GM23338 (cell line): ENCODE results near the gene PARD6B. TPM values are rescaled to one million over a fixed set of nuclear protein-coding genes. Genes with fewer than 3 reads are reported as not detected.

Experiments used
- ATAC-seq: fragments of 200-7000 bp; cut with Tn5 transposase; 3 replicates; pipeline ENCODE4 v1.9.1; 2020
- DNase-seq: peaks from one replicate; pipeline ENCODE4 v3.0.0-alpha.2; 2015; ENCODE audit warnings: low spot score
- H2AFZ ChIP-seq: fragments of 200-600 bp; sonication (generic); 2 replicates; pipeline ENCODE4 v1.8.0; 2016; ENCODE audit warnings: antibody characterized with exemption, mild to moderate bottlenecking, moderate library complexity
- H3F3A ChIP-seq: fragments of 200-600 bp; sonication (generic); replicated peaks from 2 replicates; pipeline ENCODE4 v1.8.0; 2017; ENCODE audit warnings: antibody characterized with exemption, mixed run types, low read depth
- H3K27ac ChIP-seq: fragments of 200-600 bp; sonication (generic); 2 replicates; pipeline ENCODE4 v1.6.1; 2016; ENCODE audit warnings: low read depth
- H3K27me3 ChIP-seq: fragments of 200-600 bp; sonication (generic); 2 replicates; pipeline ENCODE4 v1.8.0; 2016; ENCODE audit warnings: mild to moderate bottlenecking, mixed run types, moderate library complexity; ENCODE audit not compliant: insufficient read depth
- H3K36me3 ChIP-seq: fragments of 200-600 bp; sonication (generic); 2 replicates; pipeline ENCODE4 v1.8.0; 2016; ENCODE audit warnings: mild to moderate bottlenecking; ENCODE audit not compliant: insufficient read depth
- H3K4me1 ChIP-seq: fragments of 200-600 bp; sonication (generic); 2 replicates; pipeline ENCODE4 v1.8.0; 2016; ENCODE audit warnings: mild to moderate bottlenecking, moderate library complexity; ENCODE audit not compliant: insufficient read depth
- H3K4me2 ChIP-seq: fragments of 200-600 bp; sonication (generic); 2 replicates; pipeline ENCODE4 v1.7.1; 2017; ENCODE audit warnings: mixed run types
- H3K4me3 ChIP-seq: fragments of 200-600 bp; sonication (generic); 2 replicates; pipeline ENCODE4 v1.6.1; 2016; ENCODE audit warnings: mixed run types
- H3K79me2 ChIP-seq: fragments of 200-600 bp; sonication (generic); replicated peaks from 2 replicates; pipeline ENCODE4 v1.8.0; 2017; ENCODE audit warnings: mild to moderate bottlenecking; ENCODE audit not compliant: insufficient read depth
- H3K9me2 ChIP-seq: fragments of 200-600 bp; sonication (generic); 2 replicates; pipeline ENCODE4 v1.8.0; 2017; ENCODE audit not compliant: insufficient read depth
- H4K20me1 ChIP-seq: fragments of 200-600 bp; sonication (generic); replicated peaks from 2 replicates; pipeline ENCODE4 v1.8.0; 2017; ENCODE audit warnings: mild to moderate bottlenecking; ENCODE audit not compliant: insufficient read depth
- H3K27ac Mint-ChIP-seq: 2 replicates; pipeline ENCODE4 v1.8.0; 2020; ENCODE audit warnings: inconsistent platforms, mild to moderate bottlenecking, moderate library complexity, mixed read lengths
- H3K27me3 Mint-ChIP-seq: 3 replicates; pipeline ENCODE4 v1.8.0; 2022; ENCODE audit warnings: low read depth, mild to moderate bottlenecking, moderate library complexity, mixed read lengths, inconsistent platforms; ENCODE audit not compliant: insufficient read depth, poor library complexity
- H3K36me3 Mint-ChIP-seq: 3 replicates; pipeline ENCODE4 v1.8.0; 2021; ENCODE audit warnings: low read depth, mild to moderate bottlenecking, inconsistent platforms, moderate library complexity, mixed read lengths
- H3K4me1 Mint-ChIP-seq: 3 replicates; pipeline ENCODE4 v1.8.0; 2020; ENCODE audit warnings: mild to moderate bottlenecking, inconsistent platforms, mixed read lengths
- H3K4me3 Mint-ChIP-seq: 3 replicates; pipeline ENCODE4 v1.8.0; 2021; ENCODE audit warnings: moderate library complexity, mild to moderate bottlenecking, inconsistent platforms, mixed read lengths
- H3K9me3 Mint-ChIP-seq: 3 replicates; pipeline ENCODE4 v1.8.0; 2020; ENCODE audit warnings: moderate library complexity, mild to moderate bottlenecking, inconsistent platforms, mixed read lengths
- CREB1 ChIP-seq: fragments of 250-450 bp; sonication (Bioruptor Pico); IDR thresholded peaks from 2 replicates; pipeline ENCODE4 v1.5.0; 2020; ENCODE audit warnings: low read depth, mild to moderate bottlenecking, moderate library complexity
- EZH2 ChIP-seq: fragments of 200-600 bp; sonication (generic); IDR thresholded peaks from one replicate; pipeline ENCODE4 v1.8.0; 2017; ENCODE audit warnings: antibody characterized with exemption, mild to moderate bottlenecking, low read depth; ENCODE audit not compliant: unreplicated experiment
- EZH2phosphoT487 ChIP-seq: fragments of 200-600 bp; sonication (generic); IDR thresholded peaks from one replicate; pipeline ENCODE4 v1.8.1; 2018; ENCODE audit warnings: antibody characterized with exemption; ENCODE audit not compliant: unreplicated experiment
- JUNB ChIP-seq: IDR thresholded peaks from one replicate; pipeline ENCODE4 v1.6.1; 2016; ENCODE audit warnings: antibody characterized with exemption; ENCODE audit not compliant: unreplicated experiment
- NANOG ChIP-seq: IDR thresholded peaks from 2 replicates; pipeline ENCODE4 v1.6.1; 2016; ENCODE audit warnings: antibody characterized with exemption, borderline replicate concordance
- POLR2AphosphoS5 ChIP-seq: IDR thresholded peaks from 2 replicates; pipeline ENCODE4 v1.6.1; 2016; ENCODE audit warnings: antibody characterized with exemption, low read depth
- STAT1 ChIP-seq: IDR thresholded peaks from one replicate; pipeline ENCODE4 v1.6.1; 2016; ENCODE audit warnings: antibody characterized with exemption; ENCODE audit not compliant: unreplicated experiment
- ZNF114 ChIP-seq: fragments of 250-450 bp; sonication (Bioruptor Pico); IDR thresholded peaks from 2 replicates; pipeline ENCODE4 v1.5.0; 2020; ENCODE audit warnings: mild to moderate bottlenecking, moderate library complexity
- ZNF331 ChIP-seq: fragments of 250-450 bp; sonication (Bioruptor Pico); IDR thresholded peaks from 2 replicates; pipeline ENCODE4 v1.5.0; 2020; ENCODE audit warnings: low read depth, mild to moderate bottlenecking, moderate library complexity
- polyA plus RNA-seq: library from polyadenylated mRNA; unstranded; fragments of >200 nt; fragmentation: Nextera tagmentation; extraction: Ambion mirVana; gene quantifications from 2 replicates; pipeline ENCODE4 v1.2.1, GENCODE V29; 2016
- total RNA-seq: library from RNA; depleted of rRNA; stranded (reverse); fragments of >200 nt; shearing (Covaris generic); gene quantifications from 2 replicates; pipeline ENCODE4 v1.2.3, GENCODE V29; 2014
- TF ChIP-seq, protein P1 (sequence below): IDR thresholded peaks from 2 replicates; pipeline ENCODE4 v1.6.1; 2016; ENCODE audit warnings: antibody characterized with exemption
- TF ChIP-seq, protein P2 (sequence below): IDR thresholded peaks from one replicate; pipeline ENCODE4 v1.6.1; 2018; ENCODE audit warnings: antibody characterized with exemption; ENCODE audit not compliant: unreplicated experiment
- TF ChIP-seq, protein P3 (sequence below), 2 experiments: fragments of 200-600 bp in 1 of 2; sonication (generic) in 1 of 2; conservative IDR thresholded peaks; 2 replicates each; pipeline versions ENCODE4 v1.5.1 to v1.6.1; 2016 to 2017; ENCODE audit warnings: antibody characterized with exemption in 2 of 2, low read depth in 2 of 2, mild to moderate bottlenecking in 2 of 2, moderate library complexity in 1 of 2

The PARD6B gene
- total and polyA plus RNA-seq, 2 experiments from 2014 or later = 23.5 to 29.2 TPM

DNA sequence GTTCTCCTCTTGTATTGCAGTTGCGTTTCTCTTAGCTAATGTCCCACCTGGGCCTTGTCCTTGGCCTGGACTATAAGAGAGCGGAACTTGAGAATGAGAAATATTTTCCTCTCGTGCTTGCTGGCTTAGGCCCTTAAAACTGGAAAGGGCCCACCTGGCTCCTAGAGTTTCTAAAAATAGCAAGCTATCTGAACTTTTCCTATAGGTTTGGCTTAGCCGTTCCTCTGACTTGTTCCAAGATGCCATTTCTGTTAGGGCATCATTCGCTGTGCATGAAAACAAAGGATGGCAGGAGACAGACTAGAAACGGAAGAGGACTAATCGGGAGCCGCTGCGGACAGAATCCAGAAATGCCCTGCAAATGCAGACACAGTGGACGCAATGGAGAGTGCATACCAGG lies 44.6 kb upstream of the PARD6B start (continued):
- TF ChIP-seq, protein P1, sequence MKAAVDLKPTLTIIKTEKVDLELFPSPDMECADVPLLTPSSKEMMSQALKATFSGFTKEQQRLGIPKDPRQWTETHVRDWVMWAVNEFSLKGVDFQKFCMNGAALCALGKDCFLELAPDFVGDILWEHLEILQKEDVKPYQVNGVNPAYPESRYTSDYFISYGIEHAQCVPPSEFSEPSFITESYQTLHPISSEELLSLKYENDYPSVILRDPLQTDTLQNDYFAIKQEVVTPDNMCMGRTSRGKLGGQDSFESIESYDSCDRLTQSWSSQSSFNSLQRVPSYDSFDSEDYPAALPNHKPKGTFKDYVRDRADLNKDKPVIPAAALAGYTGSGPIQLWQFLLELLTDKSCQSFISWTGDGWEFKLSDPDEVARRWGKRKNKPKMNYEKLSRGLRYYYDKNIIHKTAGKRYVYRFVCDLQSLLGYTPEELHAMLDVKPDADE = no peak
- no peak for TF ChIP-seq ZNF114 (CRISPR knock-in tag)

DNA sequence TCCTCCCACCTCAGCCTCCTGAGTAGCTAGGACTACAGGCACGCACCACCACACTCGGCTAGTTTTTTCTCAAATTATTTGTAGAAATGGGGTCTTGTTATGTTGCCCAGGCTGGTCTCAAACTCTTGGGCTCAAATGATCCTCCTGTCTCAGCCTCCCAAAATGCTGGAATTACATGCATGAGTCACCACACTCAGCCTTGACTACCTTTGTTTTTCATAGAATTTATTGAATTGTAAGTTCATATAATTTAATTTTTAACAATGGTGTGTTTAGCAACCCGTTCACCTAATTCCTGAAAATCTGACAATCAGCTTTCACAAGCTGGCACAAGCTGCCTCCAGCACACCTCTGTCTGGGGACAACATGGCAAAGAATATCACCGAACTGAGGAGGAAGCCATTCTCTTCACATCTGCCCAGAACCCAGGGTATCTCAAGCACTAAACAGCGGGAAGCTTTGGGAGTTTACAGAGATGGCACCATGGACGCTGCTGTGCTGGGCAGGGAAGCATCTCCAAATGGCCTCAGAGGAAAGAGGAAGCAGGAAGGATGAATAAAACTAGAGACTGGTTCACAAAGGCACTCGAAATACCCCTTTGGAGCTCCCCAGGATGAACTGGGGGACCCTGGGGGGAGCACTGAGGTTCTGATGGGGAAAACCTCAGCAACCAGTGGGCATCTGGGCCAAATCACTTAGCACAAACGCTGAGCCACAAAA lies 43.0 kb upstream of the PARD6B start:
- Mint-ChIP-seq H3K27ac (no peak overlapping the region), H3K36me3 (no peaks in the 10 kb centered on the region; the same call in 2 of the 3 replicates), H3K27me3 (peaks cover 15% of the 10 kb centered on the region), H3K4me1 (peaks cover 39% of the 10 kb centered on the region), H3K4me3 (no peak overlapping the region), H3K9me3 (no peaks in the 10 kb centered on the region)
- Histone ChIP-seq H2AFZ (no peak overlapping the region), H4K20me1 (no peaks in the 10 kb centered on the region), H3K27me3 (no peaks in the 10 kb centered on the region), H3K4me1 (peaks cover 30% of the 10 kb centered on the region), H3K36me3 (no peaks in the 10 kb centered on the region), H3F3A (0 out of 2 replicates have a peak, but pooled peaks cover 6% of the 10 kb centered on the region), H3K9me2 (no peaks in the 10 kb centered on the region), H3K27ac (no peak overlapping the region), H3K79me2 (no peaks in the 10 kb centered on the region), H3K4me2 (no peak overlapping the region), H3K4me3 (no peak overlapping the region)
- DNase-seq = no peak
- no peak for ATAC-seq
- TF ChIP-seq ZNF114 (CRISPR knock-in tag) = no peak
- no peak for TF ChIP-seq EZH2phosphoT487
- TF ChIP-seq, protein P2, sequence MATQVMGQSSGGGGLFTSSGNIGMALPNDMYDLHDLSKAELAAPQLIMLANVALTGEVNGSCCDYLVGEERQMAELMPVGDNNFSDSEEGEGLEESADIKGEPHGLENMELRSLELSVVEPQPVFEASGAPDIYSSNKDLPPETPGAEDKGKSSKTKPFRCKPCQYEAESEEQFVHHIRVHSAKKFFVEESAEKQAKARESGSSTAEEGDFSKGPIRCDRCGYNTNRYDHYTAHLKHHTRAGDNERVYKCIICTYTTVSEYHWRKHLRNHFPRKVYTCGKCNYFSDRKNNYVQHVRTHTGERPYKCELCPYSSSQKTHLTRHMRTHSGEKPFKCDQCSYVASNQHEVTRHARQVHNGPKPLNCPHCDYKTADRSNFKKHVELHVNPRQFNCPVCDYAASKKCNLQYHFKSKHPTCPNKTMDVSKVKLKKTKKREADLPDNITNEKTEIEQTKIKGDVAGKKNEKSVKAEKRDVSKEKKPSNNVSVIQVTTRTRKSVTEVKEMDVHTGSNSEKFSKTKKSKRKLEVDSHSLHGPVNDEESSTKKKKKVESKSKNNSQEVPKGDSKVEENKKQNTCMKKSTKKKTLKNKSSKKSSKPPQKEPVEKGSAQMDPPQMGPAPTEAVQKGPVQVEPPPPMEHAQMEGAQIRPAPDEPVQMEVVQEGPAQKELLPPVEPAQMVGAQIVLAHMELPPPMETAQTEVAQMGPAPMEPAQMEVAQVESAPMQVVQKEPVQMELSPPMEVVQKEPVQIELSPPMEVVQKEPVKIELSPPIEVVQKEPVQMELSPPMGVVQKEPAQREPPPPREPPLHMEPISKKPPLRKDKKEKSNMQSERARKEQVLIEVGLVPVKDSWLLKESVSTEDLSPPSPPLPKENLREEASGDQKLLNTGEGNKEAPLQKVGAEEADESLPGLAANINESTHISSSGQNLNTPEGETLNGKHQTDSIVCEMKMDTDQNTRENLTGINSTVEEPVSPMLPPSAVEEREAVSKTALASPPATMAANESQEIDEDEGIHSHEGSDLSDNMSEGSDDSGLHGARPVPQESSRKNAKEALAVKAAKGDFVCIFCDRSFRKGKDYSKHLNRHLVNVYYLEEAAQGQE = no peak
- TF ChIP-seq CREB1 (CRISPR knock-in tag) = no peak
- no peak for TF ChIP-seq EZH2
- no peak for TF ChIP-seq JUNB
- TF ChIP-seq, protein P3, sequence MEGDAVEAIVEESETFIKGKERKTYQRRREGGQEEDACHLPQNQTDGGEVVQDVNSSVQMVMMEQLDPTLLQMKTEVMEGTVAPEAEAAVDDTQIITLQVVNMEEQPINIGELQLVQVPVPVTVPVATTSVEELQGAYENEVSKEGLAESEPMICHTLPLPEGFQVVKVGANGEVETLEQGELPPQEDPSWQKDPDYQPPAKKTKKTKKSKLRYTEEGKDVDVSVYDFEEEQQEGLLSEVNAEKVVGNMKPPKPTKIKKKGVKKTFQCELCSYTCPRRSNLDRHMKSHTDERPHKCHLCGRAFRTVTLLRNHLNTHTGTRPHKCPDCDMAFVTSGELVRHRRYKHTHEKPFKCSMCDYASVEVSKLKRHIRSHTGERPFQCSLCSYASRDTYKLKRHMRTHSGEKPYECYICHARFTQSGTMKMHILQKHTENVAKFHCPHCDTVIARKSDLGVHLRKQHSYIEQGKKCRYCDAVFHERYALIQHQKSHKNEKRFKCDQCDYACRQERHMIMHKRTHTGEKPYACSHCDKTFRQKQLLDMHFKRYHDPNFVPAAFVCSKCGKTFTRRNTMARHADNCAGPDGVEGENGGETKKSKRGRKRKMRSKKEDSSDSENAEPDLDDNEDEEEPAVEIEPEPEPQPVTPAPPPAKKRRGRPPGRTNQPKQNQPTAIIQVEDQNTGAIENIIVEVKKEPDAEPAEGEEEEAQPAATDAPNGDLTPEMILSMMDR (conservative IDR thresholded peaks at IDR 0.05; ENCODE audit: low read depth in 2 of 2) = no peak
- TF ChIP-seq STAT1 = no peak
- no peak for TF ChIP-seq ZNF331 (CRISPR knock-in tag)
- TF ChIP-seq POLR2AphosphoS5 = no peak
- TF ChIP-seq, protein P1 = no peak
- no peak for TF ChIP-seq NANOG
